HG02678 (cell line): ENCODE measurements around the gene CDK11B.
A peak's percentile ranks its signal among the peaks of the same experiment; 100 is the strongest.
"Not testable (repeated sequence)": the region's sequence is repeated elsewhere in the genome, so short reads cannot be mapped to it uniquely, and the experiment has no call there.

ENCODE experiments used
- ATAC-seq: cut with Tn5 transposase; IDR thresholded peaks from one replicate; pipeline ENCODE4 v1.9.1; 2021; ENCODE audit warnings: mild to moderate bottlenecking, moderate library complexity; ENCODE audit not compliant: unreplicated experiment

Gene CDK11B

GRCh38 chr1:1658583-1659549 is at the start of gene CDK11B:
TSS of gene CDK11B (minus strand) at chr1:1659004. CDS start at chr1:1657485, 1,519 bp downstream.
- ATAC-seq, result peak; percentile 86

- ATAC-seq, result not testable (repeated sequence)
Observed at GRCh38 chr1:1707897-1708296, 49.1 kb upstream of the CDK11B start.

GRCh38 chr1:1707241-1707640 is 48.4 kb upstream of the CDK11B start:
- ATAC-seq, result not testable (repeated sequence)

GRCh38 chr1:1705623-1706022 is 46.8 kb upstream of the CDK11B start:
- not testable (repeated sequence) for ATAC-seq

DNA sequence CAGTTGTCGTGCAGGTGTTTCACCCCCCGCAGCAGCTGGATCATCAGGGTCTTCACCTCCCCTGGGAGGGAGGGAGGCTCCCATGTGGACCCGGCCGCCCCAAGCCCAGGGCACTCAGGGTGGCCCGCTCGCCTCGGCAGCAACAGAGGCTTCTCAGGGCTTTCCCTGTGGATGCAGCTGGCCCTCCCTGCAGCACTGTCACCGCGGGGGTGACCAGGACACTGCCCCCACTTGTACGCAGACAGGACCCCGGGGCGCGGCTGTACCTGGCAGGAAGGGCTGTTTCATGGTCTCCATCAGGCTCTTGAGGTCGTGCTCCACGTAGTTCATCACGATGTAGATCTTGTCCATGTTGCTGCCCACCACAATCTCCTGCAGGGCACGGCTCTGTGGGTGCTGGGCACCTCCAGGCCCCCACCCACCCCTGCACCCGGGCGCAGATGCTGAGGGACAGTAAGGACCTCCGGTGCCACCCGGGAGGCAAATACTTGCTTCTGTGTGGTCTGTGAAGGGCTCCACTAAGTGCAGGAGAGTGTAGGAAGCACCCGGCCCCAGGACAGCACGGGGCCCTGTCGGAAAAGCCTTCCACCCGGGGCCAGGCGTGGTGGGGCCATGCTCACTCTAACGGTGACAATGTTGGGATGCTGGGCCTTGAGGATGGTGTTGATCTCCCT is 45.6 kb upstream of the CDK11B start:
- not testable (repeated sequence) for ATAC-seq

GRCh38 chr1:1703796-1704195 is 45.0 kb upstream of the CDK11B start:
- ATAC-seq, result no peak

GRCh38 chr1:1702506-1702905 is 43.7 kb upstream of the CDK11B start:
- ATAC-seq, result not testable (repeated sequence)

DNA sequence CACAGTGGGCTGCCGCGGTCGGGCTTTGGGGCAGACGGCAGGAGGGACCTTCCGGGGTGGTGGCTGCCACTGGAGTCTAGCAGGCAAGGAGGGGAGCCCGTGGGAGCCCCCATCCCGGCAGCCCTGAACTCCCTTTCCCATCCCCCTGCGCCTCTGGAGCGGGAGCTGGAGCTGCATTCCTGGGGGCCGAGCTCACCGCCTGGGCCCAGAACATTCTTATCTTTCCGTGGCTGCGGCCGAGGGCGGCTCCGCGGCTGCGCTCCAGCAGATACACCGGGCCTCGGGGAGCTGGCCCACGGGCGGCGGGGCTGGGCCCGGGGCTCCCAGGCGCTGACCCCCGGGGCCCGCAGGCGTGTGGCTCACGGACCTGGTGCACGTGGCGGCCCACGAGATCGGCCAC is 41.8 kb upstream of the CDK11B start:
- ATAC-seq, result not testable (repeated sequence)

DNA sequence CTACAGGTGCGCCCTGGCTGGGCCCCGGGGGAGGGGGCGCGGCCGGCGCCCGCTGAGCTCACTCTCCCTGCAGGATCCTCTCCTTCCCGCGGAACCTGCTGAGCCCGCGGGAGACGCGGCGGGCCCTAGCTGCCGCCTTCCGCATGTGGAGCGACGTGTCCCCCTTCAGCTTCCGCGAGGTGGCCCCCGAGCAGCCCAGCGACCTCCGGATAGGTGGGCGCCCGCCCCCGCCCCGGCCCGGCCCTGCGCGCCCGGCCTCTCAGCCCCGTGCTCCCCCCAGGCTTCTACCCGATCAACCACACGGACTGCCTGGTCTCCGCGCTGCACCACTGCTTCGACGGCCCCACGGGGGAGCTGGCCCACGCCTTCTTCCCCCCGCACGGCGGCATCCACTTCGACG is 41.3 kb upstream of the CDK11B start:
- ATAC-seq, result not testable (repeated sequence)

DNA sequence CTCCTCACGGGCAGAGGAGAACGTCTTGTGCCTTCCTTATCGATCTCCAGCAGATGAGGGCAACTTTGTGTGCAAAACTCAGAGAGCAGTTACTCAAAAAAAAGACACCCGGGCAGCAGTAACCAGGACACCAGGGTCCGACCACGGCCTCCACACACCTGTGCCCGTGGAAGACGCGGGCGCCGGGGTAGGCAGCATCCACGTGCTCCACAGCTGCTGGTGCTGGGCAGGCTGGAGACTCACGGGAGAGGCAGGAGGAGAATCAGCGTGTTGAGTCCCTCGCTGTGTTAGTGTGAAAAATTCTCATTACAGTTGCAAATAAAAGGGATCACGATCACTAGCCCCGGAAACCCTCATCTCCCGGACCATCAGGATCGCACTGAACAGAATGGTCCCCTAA is 40.3 kb upstream of the CDK11B start:
- not testable (repeated sequence) for ATAC-seq

DNA sequence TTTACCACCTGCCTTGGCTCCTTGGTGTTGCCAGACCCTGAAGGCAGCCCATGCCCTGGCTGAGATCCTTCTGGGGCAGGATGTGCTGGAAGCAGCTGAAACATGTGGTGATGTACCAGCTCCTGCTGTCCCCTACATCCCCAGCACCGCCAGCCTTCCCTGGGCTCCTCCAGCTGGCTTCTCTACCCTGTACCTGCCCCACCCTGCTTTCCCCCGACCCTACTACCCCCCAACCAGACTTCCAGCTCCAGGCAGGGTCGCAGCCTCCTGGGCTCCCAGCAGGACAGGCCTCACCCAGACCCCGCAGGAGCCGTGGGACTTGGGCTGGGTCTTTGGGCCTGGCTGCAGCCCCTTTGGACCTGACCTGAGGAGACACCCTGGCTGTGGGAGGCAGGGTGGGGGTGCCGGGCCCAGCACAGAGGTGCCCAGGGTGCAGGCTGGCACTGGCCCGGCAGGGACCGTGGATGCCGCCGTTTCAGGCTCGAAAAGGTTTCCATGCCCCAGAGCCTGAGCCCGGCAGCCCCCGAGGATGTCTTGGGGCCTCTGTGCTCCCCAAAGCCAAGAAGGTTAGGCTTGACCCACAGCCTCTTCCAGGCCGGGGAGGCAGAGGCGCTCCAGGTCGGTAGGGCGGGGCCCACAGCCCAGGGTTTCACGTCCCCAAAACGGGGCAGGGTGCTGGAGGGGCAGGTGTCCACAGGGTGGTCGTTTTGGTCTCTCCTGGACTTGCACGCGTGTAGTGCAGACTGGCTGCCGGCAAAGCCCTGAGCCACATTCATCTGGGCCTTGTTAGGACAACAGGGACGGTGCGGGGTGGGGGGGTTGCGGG is 38.8 kb upstream of the CDK11B start:
- not testable (repeated sequence) for ATAC-seq

DNA sequence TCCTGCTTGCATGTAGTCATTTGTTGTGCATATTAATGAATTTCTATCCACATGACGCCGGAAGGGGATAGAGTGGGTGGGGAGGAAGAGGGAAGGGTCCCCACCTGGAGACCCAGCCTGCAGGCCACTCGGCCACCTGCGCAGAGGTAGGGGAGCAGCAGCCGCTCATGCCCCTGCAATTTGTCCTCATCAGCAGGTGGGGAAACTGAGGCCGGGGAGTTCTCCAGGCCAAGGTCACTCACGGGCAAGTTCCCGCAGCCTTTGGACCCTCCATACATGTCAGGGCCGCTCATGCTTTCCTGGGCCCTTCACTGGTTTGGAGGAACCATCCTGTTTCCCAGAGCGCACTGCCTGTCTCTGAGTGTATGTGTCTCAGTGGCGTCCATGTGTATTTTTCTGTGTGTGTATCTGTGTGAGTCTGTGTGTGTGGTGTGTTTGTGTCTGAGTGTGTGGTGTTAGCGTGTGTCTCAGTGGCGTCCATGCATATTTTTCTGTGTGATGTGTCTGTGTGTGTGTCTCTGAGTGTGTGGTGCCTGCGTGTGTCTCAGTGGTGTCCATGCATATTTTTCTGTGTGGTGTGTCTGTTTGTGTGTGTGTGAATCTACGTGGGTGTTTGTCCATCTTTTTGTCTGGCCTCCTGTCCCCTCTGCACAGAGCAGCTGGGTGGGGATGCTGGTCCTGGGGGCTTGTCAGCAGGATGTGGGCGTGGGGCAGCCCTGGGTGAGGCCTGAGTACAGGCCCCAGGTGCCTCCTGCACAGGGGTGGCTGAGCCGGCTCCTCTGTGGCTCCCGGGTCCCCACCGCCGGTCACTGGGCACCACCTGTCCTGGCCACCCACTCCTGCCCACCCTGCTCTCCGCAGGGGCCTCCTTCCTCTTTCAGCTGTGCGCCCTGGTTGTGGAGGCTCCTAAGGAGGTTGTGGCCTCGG is 37.9 kb upstream of the CDK11B start:
- ATAC-seq, result not testable (repeated sequence)

GRCh38 chr1:1692714-1693647 is 34.2 kb upstream of the CDK11B start, which contains the start of gene SLC35E2B:
TSS of gene SLC35E2B (minus strand) at chr1:1692795. CDS start at chr1:1676699, 16,096 bp downstream.
- ATAC-seq, result peak; percentile 76

- peak; percentile 36 for ATAC-seq
Observed at GRCh38 chr1:1692324-1692713, 33.5 kb upstream of the CDK11B start.

DNA sequence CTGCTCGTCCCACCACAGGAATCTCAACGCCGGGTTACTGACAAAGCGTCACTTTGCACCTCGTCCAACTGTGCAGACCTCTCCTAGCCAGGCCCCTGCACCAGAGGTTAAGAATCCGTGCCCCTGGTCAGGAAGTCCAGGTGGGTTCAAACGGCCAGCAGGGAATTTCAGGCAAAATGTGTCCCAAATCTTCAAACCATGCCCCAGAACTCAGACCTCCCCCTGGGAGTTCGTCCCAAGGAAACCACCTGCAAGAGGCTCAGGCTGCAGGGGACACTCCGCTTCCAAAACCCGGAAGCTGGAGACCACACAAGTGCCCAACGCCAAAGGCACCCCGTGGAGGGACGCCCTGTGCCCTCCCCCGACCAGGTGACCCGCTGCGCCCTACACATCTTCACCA is 32.6 kb upstream of the CDK11B start:
- ATAC-seq, result not testable (repeated sequence)

- ATAC-seq, result not testable (repeated sequence)
Observed at GRCh38 chr1:1689526-1689925, 30.7 kb upstream of the CDK11B start.

- ATAC-seq, result no peak
Observed at GRCh38 chr1:1687846-1688245, 29.0 kb upstream of the CDK11B start.

DNA sequence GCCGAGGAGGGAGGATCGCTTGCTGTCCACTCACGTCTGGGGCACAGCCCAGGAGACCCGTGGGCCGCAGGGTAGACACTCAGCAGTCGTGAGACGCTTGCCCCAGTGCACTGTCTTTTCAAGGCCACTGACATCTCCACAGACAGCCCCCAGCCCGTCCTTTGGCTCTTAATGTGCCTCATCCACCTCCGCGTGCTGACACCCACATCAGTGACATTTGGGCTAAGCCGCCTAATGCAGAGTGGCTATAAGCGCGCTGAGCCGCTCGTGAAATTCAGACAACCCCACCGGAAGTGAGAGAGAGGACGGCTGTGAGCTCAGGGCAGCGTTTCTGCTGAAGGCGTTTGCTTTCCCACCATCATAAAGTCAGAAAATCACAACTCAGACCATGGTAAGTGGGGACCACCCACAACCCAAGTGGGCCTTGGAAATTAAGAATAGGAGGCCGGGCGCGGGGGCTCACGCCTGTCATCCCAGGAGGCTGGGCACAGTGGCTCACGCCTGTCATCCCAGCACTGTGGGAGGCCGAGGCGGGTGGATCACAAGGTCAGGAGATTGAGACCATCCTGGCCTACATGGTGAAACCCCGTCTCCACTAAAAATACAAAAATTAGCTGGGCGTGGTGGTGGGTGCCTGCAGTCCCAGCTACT is 25.4 kb upstream of the CDK11B start:
- no peak for ATAC-seq
